DMS53 treated with DMSO at 0.1 percent for 48 hours (cell line): ENCODE data around the gene POM121.
"Not testable (repeated sequence)": the region's sequence is repeated elsewhere in the genome, so short reads cannot be mapped to it uniquely, and the experiment has no call there.

Source experiments
- DNase-seq: peaks from one replicate; lab custom pipeline; 2025; ENCODE audit not compliant: unreplicated experiment; lab: John Stamatoyannopoulos, UW

POM121 gene

DNA sequence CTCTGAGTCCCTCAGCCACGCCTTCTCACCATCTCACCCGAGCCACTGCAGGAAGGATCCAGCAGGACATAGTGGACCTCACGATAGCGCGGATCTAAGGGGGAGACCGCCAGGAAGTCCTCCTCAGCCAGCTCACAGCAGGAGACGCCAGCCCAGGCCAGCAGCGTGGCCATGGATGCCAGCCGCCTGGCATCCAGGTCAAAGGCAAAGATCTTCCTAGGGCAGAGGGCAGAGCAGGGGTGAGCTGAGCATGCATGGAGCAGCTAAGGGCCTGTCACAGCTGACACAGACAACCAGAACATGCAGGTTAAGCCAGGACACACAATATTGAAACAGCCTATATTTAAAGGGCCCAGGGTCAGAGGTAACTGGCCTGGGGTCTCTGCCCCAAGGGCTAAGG, 24.4 kb downstream of the POM121 start:
- not testable (repeated sequence) for DNase-seq

DNA sequence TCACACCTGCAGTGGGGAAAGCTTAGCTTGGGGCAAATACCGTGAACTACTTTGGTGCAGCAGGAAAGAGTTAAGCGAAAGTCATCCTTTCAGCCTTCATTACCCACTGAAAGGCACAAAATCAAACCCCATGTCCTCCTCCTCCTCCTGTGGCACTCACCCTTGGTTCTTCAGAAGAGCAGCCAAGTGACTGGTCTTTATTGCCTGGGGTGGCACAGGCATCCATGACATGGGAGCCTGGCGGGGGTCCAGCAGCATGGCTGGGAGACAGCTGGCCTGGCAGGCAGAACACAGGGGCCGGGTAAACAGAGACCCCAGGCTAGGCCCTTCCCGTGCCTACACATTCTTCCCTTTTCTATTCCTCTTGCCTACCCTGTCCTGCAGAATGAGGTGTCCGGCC, 24.8 kb downstream of the POM121 start:
- DNase-seq = not testable (repeated sequence)

DNA sequence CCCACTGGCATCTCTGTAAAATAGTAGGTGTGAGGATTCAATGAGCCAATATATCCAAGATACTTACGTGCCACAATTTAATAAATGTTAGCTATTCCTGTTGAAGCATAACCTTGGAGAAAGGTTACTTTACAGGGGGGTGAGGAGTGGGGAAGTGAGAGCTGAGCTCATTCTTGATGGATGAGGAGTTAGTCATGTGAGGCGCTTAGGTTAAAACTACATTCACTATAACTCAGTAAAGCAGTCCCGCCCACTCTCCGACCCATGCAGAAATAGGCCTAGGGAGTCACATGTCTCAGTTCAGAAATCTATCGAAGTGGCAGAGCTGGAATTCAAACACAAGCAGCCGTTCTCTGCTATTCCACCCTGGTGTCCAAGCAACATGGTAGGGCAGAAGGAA, 25.5 kb downstream of the POM121 start:
- DNase-seq = not testable (repeated sequence)

DNA sequence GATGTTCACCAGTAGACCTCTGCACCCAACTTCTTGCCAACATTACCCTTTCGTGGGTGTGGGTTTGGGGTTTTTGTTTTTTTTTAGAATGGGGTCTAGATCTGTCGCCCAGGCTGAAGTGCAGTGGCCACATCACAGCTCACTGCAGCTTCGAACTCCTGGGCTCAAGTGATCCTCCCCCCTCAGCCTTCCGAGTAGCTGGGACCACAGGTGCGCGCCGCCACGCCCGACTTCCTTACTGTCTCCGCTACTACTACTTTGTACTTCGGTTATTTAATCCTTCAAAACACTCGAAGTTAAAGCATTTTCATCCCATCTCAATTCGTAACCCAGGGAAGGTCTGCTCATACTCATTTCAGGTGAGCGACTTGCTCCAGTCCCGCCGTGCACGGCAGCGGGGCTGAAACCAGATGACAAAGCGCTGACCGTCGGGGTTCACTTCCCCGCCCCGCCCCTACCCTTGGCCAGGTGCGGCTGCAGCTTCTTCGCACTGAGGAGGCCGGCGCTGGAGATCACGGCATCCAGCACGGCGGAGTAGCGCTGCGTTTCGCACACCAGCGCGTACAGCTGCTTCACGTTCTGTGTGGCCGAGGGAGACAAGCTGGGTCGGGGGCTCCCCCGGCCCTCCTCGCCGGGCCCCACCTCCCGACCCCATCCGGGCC, 29.1 kb downstream of the POM121 start:
- DNase-seq = not testable (repeated sequence)

DNA sequence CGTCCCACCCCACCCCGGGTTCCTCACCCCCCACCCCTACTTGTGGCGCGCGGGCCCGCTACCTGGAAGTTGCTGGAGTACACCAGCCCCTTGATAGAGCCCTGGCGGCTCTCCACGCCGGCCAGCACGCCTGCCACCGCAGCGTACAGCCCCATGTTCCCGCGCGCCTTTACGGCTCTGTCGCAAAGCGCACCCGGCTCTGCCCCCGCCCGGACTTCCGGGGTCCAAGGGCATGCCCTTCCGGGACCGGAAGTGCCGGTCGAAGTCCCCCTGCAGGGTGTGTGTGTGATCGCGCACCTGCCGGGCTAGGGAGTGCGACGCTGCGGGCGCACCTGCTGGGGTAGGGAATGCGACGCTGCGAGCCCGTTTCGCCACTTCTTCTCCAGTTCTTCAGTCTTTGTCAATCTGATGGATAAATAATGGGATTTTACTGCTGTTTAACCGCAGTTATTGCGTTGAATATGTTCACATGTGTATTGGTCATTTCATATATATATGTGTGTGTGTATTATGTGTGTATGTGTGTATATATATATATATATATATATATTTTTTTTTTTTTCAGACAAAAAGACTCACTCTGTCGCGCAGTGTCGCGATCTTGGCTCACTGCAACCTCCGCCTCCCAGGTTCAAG, 29.8 kb downstream of the POM121 start:
- DNase-seq = not testable (repeated sequence)

GRCh38 chr7:72960029-72960428, 35.1 kb downstream of the POM121 start:
- not testable (repeated sequence) for DNase-seq

DNA sequence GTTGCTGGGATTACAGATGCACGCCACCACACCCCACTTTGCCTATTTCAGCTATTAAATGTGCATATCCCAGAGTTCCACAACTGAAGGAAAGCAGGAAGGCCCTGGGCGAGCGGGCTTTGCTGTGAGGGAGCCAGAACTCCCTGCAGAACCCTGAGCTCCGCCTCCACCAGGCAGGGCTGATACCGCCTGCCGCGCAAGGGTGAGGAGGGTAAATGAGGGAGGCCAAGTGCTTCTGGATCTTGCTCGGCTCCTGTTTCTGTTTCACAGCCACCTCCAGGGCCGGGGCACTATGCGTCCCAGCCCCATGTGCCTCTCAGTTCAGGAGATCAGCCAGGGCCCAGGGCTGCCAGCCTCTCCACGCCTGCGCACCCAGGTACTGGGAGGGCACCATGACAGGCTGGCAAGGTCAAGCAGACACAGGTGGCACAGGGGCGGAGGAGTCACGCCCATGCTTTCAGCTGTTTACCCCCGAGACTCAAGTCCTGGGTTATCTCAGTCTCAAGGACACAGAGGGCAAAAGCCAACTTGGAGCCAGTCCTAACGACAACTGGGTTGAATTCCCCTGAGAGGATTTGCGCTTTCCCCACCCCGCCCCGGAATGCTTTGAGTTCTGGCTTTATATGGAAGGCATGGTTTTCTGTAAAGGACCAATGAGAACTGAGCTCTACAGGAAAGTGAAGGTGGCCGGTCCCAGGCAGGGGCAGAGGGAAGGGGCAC, 35.9 kb downstream of the POM121 start:
- not testable (repeated sequence) for DNase-seq

- DNase-seq = not testable (repeated sequence)
Observed at GRCh38 chr7:72961346-72961650, 36.4 kb downstream of the POM121 start.

GRCh38 chr7:72963056-72963455, 38.2 kb downstream of the POM121 start:
- DNase-seq = not testable (repeated sequence)

- not testable (repeated sequence) for DNase-seq
Observed at GRCh38 chr7:72965186-72965975, 40.5 kb downstream of the POM121 start.

- DNase-seq = not testable (repeated sequence)
Observed at GRCh38 chr7:72966892-72967291, 42.0 kb downstream of the POM121 start.

DNA sequence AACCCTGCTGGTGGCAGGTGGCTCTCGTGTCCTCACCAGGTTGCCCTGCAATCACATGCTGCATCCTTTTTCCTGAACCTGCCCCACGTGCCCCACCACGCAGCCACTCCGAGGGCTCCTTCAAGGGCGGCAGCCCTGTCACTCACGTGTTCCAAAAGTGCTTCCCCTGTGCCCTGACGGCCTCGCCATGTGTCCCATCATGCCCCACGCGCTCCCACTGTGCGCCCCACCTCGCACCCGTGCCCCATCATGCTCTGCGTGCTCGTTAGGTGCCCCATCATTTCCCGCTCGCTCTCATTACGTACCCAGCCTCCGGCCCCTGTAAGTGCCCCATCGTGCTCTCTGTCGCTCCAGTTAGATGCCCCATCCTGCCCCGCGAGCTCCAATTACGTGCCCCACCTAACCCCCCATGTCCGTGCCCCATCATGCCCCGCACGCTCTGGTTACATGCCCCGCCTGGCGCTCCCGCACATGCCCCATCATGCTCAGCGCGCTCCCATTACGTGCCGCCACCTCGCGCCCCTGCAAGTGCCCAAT, 44.2 kb downstream of the POM121 start, which contains the start of gene TRIM74:
Gene TRIM74 (minus strand): TSS at position 487 of the 537 bp plus-strand sequence. CDS start 3,309 bp downstream, outside the sequence.
- DNase-seq = not testable (repeated sequence)

DNA sequence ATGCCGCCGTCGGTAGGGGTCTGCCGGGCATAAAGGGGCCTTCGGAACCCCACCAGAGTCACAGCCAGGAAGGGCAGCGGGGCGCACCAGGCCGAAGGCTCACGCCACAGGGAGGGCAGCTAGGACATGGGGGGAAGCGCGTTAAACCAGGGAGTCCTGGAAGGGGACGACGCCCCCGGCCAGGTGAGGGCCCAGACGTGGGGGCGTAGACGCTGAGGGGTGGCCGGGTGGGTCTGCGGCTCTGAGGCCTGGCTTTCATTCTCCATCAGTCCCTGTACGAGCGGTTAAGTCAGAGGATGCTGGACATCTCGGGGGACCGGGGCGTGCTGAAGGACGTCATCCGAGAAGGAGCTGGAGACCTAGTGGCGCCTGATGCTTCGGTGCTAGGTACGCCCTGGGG, 44.8 kb downstream of the POM121 start:
- not testable (repeated sequence) for DNase-seq

DNA sequence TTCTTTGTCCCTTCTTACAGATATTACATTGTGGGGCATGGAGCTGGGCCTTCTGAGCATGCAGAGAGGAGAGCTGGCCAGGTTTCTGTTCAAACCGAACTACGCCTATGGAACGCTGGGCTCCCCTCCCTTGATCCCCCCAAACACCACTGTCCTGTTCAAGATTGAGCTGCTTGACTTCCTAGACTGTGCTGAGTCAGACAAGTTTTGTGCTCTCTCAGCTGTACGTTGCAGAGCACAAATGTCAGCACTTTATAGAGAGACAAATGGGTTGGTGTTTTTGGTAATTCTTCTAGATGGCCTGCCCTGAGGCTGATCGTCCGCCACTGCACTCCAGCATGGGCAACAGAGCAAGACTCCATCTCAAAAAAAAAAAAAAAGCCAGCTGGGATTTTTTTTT, 46.6 kb downstream of the POM121 start:
- DNase-seq = not testable (repeated sequence)

DNA sequence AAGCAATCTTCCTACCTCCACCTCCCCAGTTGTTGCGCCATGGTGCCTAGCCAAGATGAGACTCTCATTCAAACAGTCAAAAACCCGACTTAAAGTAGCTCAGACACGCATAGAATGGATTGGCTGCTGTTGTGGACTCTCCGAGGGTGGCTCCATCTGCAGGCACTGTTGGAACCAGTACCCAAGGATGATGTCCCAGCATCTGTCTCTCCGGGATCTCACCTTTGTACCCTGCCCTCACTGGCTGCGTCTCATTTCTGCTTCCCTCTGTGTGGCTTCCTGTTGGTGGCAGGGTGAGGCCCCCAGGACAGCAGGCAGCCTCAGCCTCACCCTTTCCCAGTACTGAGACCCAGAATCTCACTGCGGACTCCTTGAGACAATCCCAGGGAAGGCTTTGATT, 49.9 kb downstream of the POM121 start:
- not testable (repeated sequence) for DNase-seq

DNA sequence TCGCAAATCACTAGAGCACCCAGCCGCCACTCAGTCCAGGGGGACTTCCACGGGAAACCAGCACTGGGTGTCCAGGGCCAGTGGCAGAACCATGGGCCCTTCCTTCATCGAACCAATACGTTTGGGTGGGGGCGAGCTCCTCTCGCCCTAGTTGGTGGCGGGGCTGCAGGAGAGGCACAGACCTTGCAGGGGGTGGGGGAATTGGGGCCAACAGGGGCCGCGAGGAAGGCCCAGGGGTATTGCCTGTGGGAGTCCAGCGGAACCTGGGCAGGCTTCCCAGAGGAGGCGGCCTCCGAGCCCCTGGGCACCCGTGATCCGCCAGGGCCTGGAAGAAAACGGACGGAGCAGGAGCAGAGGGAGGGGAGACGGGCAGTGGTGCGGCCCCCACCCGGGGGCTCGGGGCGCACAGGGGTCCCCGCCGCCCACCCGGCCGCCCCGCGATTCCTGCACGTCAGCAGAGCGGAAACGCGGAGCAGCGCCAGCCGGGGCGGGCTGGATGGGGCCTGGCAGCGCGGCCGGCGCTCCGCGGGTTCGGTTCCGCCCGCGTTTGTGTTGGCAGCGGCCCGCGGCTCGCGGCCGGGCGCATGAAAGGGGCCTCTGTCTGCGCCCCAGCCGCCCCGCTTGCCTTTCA, 50.9 kb downstream of the POM121 start:
- not testable (repeated sequence) for DNase-seq

GRCh38 chr7:72976434-72976833, 51.5 kb downstream of the POM121 start:
- not testable (repeated sequence) for DNase-seq

GRCh38 chr7:72980382-72980781, 55.5 kb downstream of the POM121 start:
- not testable (repeated sequence) for DNase-seq

DNA sequence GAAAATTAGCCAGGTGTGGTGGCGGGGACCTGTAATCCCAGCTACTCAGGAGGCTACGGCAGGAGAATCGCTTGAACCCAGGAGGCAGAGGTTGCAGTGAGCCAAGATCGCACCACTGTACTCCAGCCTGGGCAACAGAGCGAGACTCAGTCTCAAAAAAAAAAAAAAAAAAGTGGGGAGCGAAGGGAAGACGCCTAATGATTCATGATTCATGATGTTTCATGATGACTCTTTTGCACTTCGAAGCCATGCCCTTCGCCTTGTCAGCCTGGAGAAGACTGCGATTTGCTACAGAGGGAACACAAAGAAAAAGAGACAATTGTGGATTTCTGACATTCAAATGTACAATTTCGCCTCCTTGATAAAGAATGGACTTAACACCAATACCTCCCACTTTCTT, 57.2 kb downstream of the POM121 start:
- DNase-seq = not testable (repeated sequence)

- not testable (repeated sequence) for DNase-seq
Observed at GRCh38 chr7:72990146-72990913, 65.4 kb downstream of the POM121 start.
